ENCODE measurements around the gene TTC27.

GRCh38 chr2:32745191-32745590 is 117.3 kb downstream of the TTC27 start:
- TF ChIP-seq POLR2AphosphoS5 (IDR thresholded peaks at IDR 0.05; ENCODE audit: borderline replicate concordance, low read depth, low read length) (no peak), EZH2 (IDR thresholded peaks at IDR 0.05) (no peak), FOXP2 (optimal IDR thresholded peaks at IDR 0.05; ENCODE audit: control extremely low read depth, extremely low read length, insufficient read depth) (no peak)
